Subcutaneous abdominal adipose tissue (tissue), 5 donors: ENCODE data around the gene KDELR3.
A peak's percentile ranks its signal among the peaks of the same experiment; 100 is the strongest.
"Not testable (repeated sequence)": the region's sequence is repeated elsewhere in the genome, so short reads cannot be mapped to it uniquely, and the experiment has no call there.

Source experiments
- H3K27ac ChIP-seq: one replicate; pipeline ENCODE4 v1.7.0; 2013; ENCODE audit warnings: low read depth, mild to moderate bottlenecking, inconsistent platforms, low read length, moderate library complexity
- H3K27me3 ChIP-seq, 5 donors: one replicate each; pipeline ENCODE4 v1.7.0; 2013; ENCODE audit warnings: low read length in 5 of 5, inconsistent platforms in 1 of 5; ENCODE audit not compliant: control insufficient read depth in 5 of 5, insufficient read depth in 4 of 5
- H3K36me3 ChIP-seq, 5 donors: one replicate each; pipeline ENCODE4 v1.7.0; 2013; ENCODE audit warnings: low read length in 5 of 5; ENCODE audit not compliant: control insufficient read depth in 5 of 5, insufficient read depth in 5 of 5
- H3K4me1 ChIP-seq, 5 donors: one replicate each; pipeline ENCODE4 v1.7.0; 2013; ENCODE audit warnings: low read length in 5 of 5, mild to moderate bottlenecking in 3 of 5, moderate library complexity in 1 of 5; ENCODE audit not compliant: control insufficient read depth in 5 of 5, insufficient read depth in 5 of 5
- H3K4me3 ChIP-seq, 5 donors: one replicate each; pipeline ENCODE4 v1.7.0; 2013; ENCODE audit warnings: low read length in 5 of 5, low read depth in 1 of 5
- H3K9ac ChIP-seq, 5 donors: one replicate each; pipeline ENCODE4 v1.7.0; 2013; ENCODE audit warnings: low read length in 5 of 5, mild to moderate bottlenecking in 4 of 5, moderate library complexity in 3 of 5
- H3K9me3 ChIP-seq, 5 donors: one replicate each; pipeline ENCODE4 v1.7.0; 2013; ENCODE audit warnings: low read length in 5 of 5; ENCODE audit not compliant: control insufficient read depth in 5 of 5
- donor health status: healthy.
- donor health status: healthy.
- donor health status: healthy.
- donor health status: healthy.
- donor health status: healthy.

The KDELR3 gene

GRCh38 chr22:38467438-38467903 lies 425 bp upstream of the KDELR3 start:
- Histone ChIP-seq H3K4me1 (peaks cover 0 to 37% (median 29%) of the 10 kb centered on the region in 5 donors), H3K4me3 (peak overlapping the region; percentile 62 to 89 (median 80)), H3K9me3 (no peaks in the 10 kb centered on the region), H3K36me3 (no peaks in the 10 kb centered on the region), H3K9ac (peak overlapping the region in 4 of 5 donors; percentile 46 to 69 (median 62)), H3K27ac (no peak overlapping the region), H3K27me3 (no peaks in the 10 kb centered on the region)

GRCh38 chr22:38468443-38469305 lies 778 bp downstream of the KDELR3 start:
- H3K27ac ChIP-seq: no peak overlapping the region
- H3K9me3 ChIP-seq: no peaks in the 10 kb centered on the region
- peaks cover 0 to 30% (median 23%) of the 10 kb centered on the region in 5 donors for H3K4me1 ChIP-seq
- no peaks in the 10 kb centered on the region for H3K27me3 ChIP-seq
- H3K36me3 ChIP-seq: no peaks in the 10 kb centered on the region
- H3K4me3 ChIP-seq: peak overlapping the region; percentile 72 to 89 (median 80)
- peak overlapping the region; percentile 35 to 77 (median 73) for H3K9ac ChIP-seq

- Histone ChIP-seq H3K4me1 (peaks cover 0 to 25% (median 20%) of the 10 kb centered on the region in 5 donors), H3K27me3 (no peaks in the 10 kb centered on the region), H3K36me3 (no peaks in the 10 kb centered on the region), H3K4me3 (peak overlapping the region in 2 of 5 donors; percentile 74 to 89), H3K9ac (no peak overlapping the region), H3K27ac (no peak overlapping the region), H3K9me3 (no peaks in the 10 kb centered on the region)
Measured at GRCh38 chr22:38469306-38469781, 1.4 kb downstream of the KDELR3 start.

- not testable (repeated sequence) for H3K9me3 ChIP-seq, H3K27me3 ChIP-seq, H3K27ac ChIP-seq, H3K4me3 ChIP-seq, H3K36me3 ChIP-seq, H3K9ac ChIP-seq
- peaks cover 0 to 25% (median 20%) of the 10 kb centered on the region in 5 donors for H3K4me1 ChIP-seq
Measured at GRCh38 chr22:38470179-38470578, 2.3 kb downstream of the KDELR3 start.

- H3K9ac ChIP-seq: no peak overlapping the region
Measured at GRCh38 chr22:38471237-38471636, 3.3 kb downstream of the KDELR3 start.

GRCh38 chr22:38474003-38474607 lies 6.2 kb downstream of the KDELR3 start:
- Histone ChIP-seq H3K36me3 (peaks cover 0 to 5% (median under 1%) of the 10 kb centered on the region in 5 donors), H3K9me3 (no peaks in the 10 kb centered on the region), H3K4me1 (peaks cover 0 to 6% (median 3%) of the 10 kb centered on the region in 5 donors), H3K27ac (no peak overlapping the region), H3K9ac (no peak overlapping the region), H3K27me3 (no peaks in the 10 kb centered on the region), H3K4me3 (no peak overlapping the region)

More at GRCh38 chr22:38471237-38471636, 3.3 kb downstream of the KDELR3 start:
- Histone ChIP-seq H3K4me3 (no peak overlapping the region), H3K9me3 (no peaks in the 10 kb centered on the region), H3K27ac (no peak overlapping the region), H3K27me3 (no peaks in the 10 kb centered on the region), H3K36me3 (no peaks in the 10 kb centered on the region), H3K4me1 (peaks cover 0 to 25% (median 20%) of the 10 kb centered on the region in 5 donors)

- no peak overlapping the region for H3K4me3 ChIP-seq
- H3K9ac ChIP-seq: peak overlapping the region in 1 of 5 donors; percentile 25
- no peak overlapping the region for H3K27ac ChIP-seq
- H3K36me3 ChIP-seq: peaks cover 11 to 30% (median 26%) of the 10 kb centered on the region in 5 donors
- no peaks in the 10 kb centered on the region for H3K9me3 ChIP-seq
- no peaks in the 10 kb centered on the region for H3K27me3 ChIP-seq
- H3K4me1 ChIP-seq: peaks cover 0 to under 1% (median 0%) of the 10 kb centered on the region in 5 donors
Measured at GRCh38 chr22:38477585-38477984, 9.7 kb downstream of the KDELR3 start.

- Histone ChIP-seq H3K4me3 (no peak overlapping the region), H3K9me3 (no peaks in the 10 kb centered on the region), H3K4me1 (no peaks in the 10 kb centered on the region), H3K27ac (no peak overlapping the region), H3K27me3 (no peaks in the 10 kb centered on the region), H3K36me3 (peaks cover 27 to 47% (median 43%) of the 10 kb centered on the region in 5 donors), H3K9ac (no peak overlapping the region)
Measured at GRCh38 chr22:38479096-38479837, 11.4 kb downstream of the KDELR3 start.

- no peak overlapping the region for H3K27ac ChIP-seq
- H3K9me3 ChIP-seq: no peaks in the 10 kb centered on the region
- no peak overlapping the region for H3K9ac ChIP-seq
- H3K27me3 ChIP-seq: no peaks in the 10 kb centered on the region
- no peak overlapping the region for H3K4me3 ChIP-seq
- peaks cover 39 to 64% (median 59%) of the 10 kb centered on the region in 5 donors for H3K36me3 ChIP-seq
- H3K4me1 ChIP-seq: peaks cover 0 to 3% (median 0%) of the 10 kb centered on the region in 5 donors
Measured at GRCh38 chr22:38481162-38481870, 13.4 kb downstream of the KDELR3 start.
